ENCODE results near the gene PPP2R2D. TPM values are rescaled to one million over a fixed set of nuclear protein-coding genes. Genes with fewer than 3 reads are reported as not detected.

PPP2R2D gene
- total RNA-seq, 6 experiments from 2014 or later, result 10.9 to 16.6 (median 14.3) TPM

DNA sequence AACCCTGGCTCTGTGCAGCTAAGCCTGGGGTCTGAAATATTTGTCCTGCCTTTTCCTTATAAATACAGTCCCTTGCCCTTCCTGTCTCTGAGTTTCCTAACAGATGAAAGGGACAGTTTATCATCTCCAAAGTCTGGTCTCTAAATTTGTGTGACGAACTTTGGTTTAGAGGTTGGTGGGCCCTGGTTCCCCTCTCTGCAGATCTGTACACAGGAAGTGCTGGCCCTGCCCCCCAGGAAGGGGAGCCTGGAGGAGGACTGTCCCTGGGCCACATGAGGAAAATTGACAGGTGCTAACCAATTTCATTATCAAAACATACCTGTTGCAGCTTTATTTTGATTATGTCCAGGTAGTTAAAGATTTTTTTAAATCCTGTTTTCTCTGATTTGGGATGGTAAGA lies 34.5 kb downstream of the PPP2R2D start:
- DNase-seq (peak in 1 of 3 donors; percentile 19), ATAC-seq (no peak)
- Histone ChIP-seq H3K9me3 (no peaks in the 10 kb centered on the region), H3K4me3 (no peak overlapping the region), H3K4me1 (no peaks in the 10 kb centered on the region), H3K27me3 (no peaks in the 10 kb centered on the region), H3K27ac (no peak overlapping the region), H3K36me3 (peaks cover 0 to 12% (median 1%) of the 10 kb centered on the region in 4 donors)
- WGBS (ENCODE audit: insufficient coverage, low coverage, low lambda C conversion rate, missing lambda C conversion rate), result no CpG with 5 or more reads among the region's 1 CpG
- TF ChIP-seq, protein P1, sequence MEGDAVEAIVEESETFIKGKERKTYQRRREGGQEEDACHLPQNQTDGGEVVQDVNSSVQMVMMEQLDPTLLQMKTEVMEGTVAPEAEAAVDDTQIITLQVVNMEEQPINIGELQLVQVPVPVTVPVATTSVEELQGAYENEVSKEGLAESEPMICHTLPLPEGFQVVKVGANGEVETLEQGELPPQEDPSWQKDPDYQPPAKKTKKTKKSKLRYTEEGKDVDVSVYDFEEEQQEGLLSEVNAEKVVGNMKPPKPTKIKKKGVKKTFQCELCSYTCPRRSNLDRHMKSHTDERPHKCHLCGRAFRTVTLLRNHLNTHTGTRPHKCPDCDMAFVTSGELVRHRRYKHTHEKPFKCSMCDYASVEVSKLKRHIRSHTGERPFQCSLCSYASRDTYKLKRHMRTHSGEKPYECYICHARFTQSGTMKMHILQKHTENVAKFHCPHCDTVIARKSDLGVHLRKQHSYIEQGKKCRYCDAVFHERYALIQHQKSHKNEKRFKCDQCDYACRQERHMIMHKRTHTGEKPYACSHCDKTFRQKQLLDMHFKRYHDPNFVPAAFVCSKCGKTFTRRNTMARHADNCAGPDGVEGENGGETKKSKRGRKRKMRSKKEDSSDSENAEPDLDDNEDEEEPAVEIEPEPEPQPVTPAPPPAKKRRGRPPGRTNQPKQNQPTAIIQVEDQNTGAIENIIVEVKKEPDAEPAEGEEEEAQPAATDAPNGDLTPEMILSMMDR (IDR thresholded peaks at IDR 0.05), result no peak
- TF ChIP-seq POLR2A (IDR thresholded peaks at IDR 0.05), result no peak
- intact Hi-C loops (cut with DNase I), result no loop called here

DNA sequence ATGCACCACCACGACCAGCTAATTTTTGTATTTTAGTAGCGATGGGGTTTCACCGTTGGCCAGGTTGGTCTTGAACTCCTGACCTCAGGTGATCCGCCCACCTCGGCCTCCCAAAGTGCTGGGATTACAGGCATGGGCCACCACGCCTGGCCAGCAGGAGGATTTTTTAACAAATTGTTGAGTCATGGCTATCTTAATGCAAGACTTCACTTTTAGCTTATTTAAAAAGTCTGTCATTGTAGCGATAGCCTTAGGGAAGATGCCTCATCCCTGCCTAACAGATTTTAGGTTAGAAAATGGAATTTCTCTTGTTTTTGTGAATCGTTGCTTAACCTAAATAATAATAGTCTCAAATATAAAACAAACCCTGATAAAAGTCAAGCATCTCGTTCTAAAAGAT lies 35.5 kb downstream of the PPP2R2D start:
- intact Hi-C loops (cut with DNase I), result no loop called here
- Histone ChIP-seq H3K27ac (no peak overlapping the region), H3K9me3 (no peaks in the 10 kb centered on the region), H3K4me1 (no peaks in the 10 kb centered on the region), H3K27me3 (no peaks in the 10 kb centered on the region), H3K36me3 (peaks cover 0 to 12% (median 3%) of the 10 kb centered on the region in 4 donors), H3K4me3 (no peak overlapping the region)
- DNase-seq (peak in 1 of 3 donors; percentile 29), ATAC-seq (no peak)
- 88% methylated on average over 5 of the region's 9 CpGs for WGBS (ENCODE audit: insufficient coverage, low coverage, low lambda C conversion rate, missing lambda C conversion rate)
- TF ChIP-seq POLR2A (IDR thresholded peaks at IDR 0.05), result no peak
- TF ChIP-seq, protein P1 (IDR thresholded peaks at IDR 0.05), result no peak

DNA sequence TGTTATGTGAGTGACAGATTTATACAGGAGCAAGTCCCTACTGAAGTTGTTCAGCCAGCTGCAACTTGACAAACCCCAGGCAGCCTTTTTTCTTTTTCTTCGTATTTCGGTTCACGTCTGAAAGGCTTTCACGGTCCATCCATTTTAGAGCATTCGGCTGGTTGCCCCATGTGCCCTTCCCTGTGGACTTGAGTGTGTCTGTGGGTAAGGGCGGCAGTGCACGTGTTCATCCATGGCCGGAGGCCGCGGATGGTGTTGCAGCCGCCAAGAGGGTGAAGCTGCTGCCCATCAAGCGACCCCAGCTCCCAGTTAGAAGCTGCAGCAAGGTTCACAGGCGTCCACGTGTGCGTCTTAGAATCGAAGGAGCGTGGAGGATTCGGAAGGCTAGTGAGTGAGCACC lies 35.9 kb downstream of the PPP2R2D start:
- Histone ChIP-seq H3K27ac (no peak overlapping the region), H3K27me3 (no peaks in the 10 kb centered on the region), H3K36me3 (peaks cover 0 to 12% (median 3%) of the 10 kb centered on the region in 4 donors), H3K9me3 (no peaks in the 10 kb centered on the region), H3K4me1 (no peaks in the 10 kb centered on the region), H3K4me3 (no peak overlapping the region)
- DNase-seq (peak in 1 of 3 donors; percentile 30), ATAC-seq (no peak)
- TF ChIP-seq POLR2A (IDR thresholded peaks at IDR 0.05), result no peak
- TF ChIP-seq, protein P1 (IDR thresholded peaks at IDR 0.05), result no peak
- WGBS (ENCODE audit: insufficient coverage, low coverage, low lambda C conversion rate, missing lambda C conversion rate), result 95% methylated on average over 16 of the region's 18 CpGs
- intact Hi-C loops (cut with DNase I), result no loop called here

DNA sequence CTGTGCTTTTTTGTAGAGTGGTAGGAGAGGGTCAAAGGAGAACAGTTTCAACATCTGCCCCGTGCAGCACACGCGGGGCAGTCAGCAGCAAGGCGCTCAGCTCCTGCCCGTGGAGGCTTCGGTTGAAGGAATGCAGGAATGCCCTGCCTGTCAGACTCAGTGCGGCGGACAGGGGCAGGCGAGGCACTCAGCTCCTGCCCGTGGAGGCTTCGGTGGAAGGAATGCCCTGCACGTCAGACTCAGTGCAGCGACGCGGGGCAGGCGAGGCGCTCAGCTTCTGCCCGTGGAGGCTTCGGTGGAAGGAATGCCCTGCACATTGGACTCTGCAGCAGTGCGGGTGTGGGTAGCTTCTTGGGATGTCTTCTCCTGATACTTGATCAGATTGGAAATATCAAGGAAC lies 37.0 kb downstream of the PPP2R2D start:
- Histone ChIP-seq H3K27ac (no peak overlapping the region), H3K4me1 (no peaks in the 10 kb centered on the region), H3K4me3 (no peak overlapping the region), H3K36me3 (peaks cover 0 to 12% (median 3%) of the 10 kb centered on the region in 4 donors), H3K9me3 (no peaks in the 10 kb centered on the region), H3K27me3 (no peaks in the 10 kb centered on the region)
- DNase-seq, result peak in 1 of 3 donors; percentile 25
- WGBS (ENCODE audit: insufficient coverage, low coverage, low lambda C conversion rate, missing lambda C conversion rate), result 62% methylated on average over 8 of the region's 20 CpGs
- ATAC-seq, result peak in 1 of 4 donors; percentile 10
- TF ChIP-seq POLR2A (IDR thresholded peaks at IDR 0.05), result no peak
- TF ChIP-seq, protein P1 (IDR thresholded peaks at IDR 0.05), result no peak
- intact Hi-C loops (cut with DNase I), result no loop called here

DNA sequence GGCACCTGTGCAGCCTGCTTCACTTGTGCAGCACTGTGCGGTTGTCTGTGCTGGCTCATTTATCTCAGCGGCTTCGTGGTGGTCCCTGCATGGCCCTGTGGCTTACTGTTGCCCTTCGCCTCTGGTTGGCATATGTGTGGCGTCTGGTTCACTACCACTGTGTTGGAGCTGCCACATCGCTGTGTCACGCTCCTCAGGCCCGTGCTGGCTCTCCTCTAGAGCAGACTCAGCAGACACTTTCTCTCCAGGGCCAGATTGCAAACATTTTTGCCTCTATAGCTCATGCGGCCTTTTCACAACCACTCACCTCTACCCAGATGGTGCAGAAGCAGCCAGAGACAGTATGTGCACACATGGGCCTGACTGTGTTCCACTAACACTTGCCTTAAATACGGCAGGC lies 37.9 kb downstream of the PPP2R2D start:
- peak in 1 of 3 donors; percentile 31 for DNase-seq
- WGBS (ENCODE audit: insufficient coverage, low coverage, low lambda C conversion rate, missing lambda C conversion rate), result no CpG with 5 or more reads among the region's 10 CpGs

More for the DNA sequence above, 37.9 kb downstream of the PPP2R2D start:
- Histone ChIP-seq H3K4me3 (no peak overlapping the region), H3K9me3 (no peaks in the 10 kb centered on the region), H3K27ac (no peak overlapping the region), H3K27me3 (no peaks in the 10 kb centered on the region), H3K36me3 (peaks cover 0 to 13% (median 4%) of the 10 kb centered on the region in 4 donors), H3K4me1 (no peaks in the 10 kb centered on the region)
- intact Hi-C loops (cut with DNase I), result no loop called here
- no peak for ATAC-seq
- TF ChIP-seq POLR2A (IDR thresholded peaks at IDR 0.05), result no peak
- TF ChIP-seq, protein P1 (IDR thresholded peaks at IDR 0.05), result no peak

All from right lobe of liver (tissue), 6 donors.